Measurements from ENCODE around the gene SLC16A1.
"Not testable (repeated sequence)": the region's sequence is repeated elsewhere in the genome, so short reads cannot be mapped to it uniquely, and the experiment has no call there.

Gene SLC16A1, protein sequence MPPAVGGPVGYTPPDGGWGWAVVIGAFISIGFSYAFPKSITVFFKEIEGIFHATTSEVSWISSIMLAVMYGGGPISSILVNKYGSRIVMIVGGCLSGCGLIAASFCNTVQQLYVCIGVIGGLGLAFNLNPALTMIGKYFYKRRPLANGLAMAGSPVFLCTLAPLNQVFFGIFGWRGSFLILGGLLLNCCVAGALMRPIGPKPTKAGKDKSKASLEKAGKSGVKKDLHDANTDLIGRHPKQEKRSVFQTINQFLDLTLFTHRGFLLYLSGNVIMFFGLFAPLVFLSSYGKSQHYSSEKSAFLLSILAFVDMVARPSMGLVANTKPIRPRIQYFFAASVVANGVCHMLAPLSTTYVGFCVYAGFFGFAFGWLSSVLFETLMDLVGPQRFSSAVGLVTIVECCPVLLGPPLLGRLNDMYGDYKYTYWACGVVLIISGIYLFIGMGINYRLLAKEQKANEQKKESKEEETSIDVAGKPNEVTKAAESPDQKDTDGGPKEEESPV

GRCh38 chr1:112955773-112956543 lies at the start of gene SLC16A1:
SLC16A1 (minus strand) TSS chr1:112956196; CDS start chr1:112929308, 26,888 bp downstream.
- peak within 1 kb of the TSS; percentile 85 for H3K9ac ChIP-seq (ENCODE audit: low read length)
- H3K27ac ChIP-seq (ENCODE audit: low read depth, low read length) = peak within 1 kb of the TSS; percentile 86
- H3K4me3 ChIP-seq (ENCODE audit: low read depth in 1 of 2, low read length in 2 of 2) = peak within 1 kb of the TSS; percentile 38 to 93
- H3K27me3 ChIP-seq (ENCODE audit: control insufficient read depth in 1 of 2, insufficient read depth in 2 of 2, low read length in 2 of 2) = no peaks in the 10 kb centered on the region
- no peaks in the 10 kb centered on the region for H3K9me3 ChIP-seq (ENCODE audit: low read length)
- peaks cover 19% of the 10 kb centered on the region for H3K4me1 ChIP-seq (ENCODE audit: insufficient read depth, low read length)
- peaks cover 1% of the 10 kb centered on the region for H3K36me3 ChIP-seq (ENCODE audit: insufficient read depth, low read length)

DNA sequence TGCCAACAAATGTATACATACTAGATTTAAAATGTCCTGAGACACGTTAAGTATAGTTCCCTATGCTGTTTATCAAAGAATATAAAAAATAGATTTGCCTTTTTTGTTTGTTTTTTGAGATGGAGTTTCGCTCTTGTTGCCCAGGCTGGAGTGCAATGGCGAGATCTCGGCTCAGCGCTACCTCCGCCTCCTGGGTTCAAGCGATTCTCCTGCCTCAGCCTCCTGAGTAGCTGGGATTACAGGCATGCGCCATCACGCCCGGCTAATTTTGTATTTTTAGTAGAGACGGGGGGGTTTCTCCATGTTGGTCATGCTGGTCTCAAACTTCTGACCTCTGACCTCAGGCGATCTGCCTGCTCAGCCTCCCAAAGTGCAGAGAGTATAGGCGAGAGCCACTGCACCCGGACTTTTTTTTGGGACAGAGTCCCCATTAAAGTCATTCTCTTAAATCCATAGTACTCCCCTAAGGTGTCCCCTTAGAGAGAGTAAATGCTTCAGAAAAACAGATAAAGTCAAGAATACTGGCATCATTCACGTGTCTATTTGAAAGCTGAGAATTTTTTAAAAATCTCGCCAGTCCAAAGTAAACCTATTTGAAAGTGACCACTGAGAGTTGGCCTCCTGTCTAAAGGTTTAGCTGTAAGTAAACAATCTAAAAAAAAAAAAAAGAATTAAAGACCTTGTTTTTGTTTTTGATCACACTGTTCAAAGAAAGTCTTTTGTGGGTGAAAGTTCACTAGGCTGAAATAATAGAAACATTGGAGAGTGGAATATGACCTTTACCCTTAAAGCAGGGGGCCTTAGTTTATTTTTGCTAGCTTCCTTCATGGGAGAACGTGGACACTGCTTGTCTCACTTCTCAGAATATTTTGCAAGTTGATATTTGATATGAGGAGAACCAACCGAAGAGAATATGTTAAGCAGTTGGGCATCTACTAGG lies 48.0 kb upstream of the SLC16A1 start:
- H3K36me3 ChIP-seq (ENCODE audit: insufficient read depth, low read length) = peaks cover 5% of the 10 kb centered on the region
- no peak overlapping the region for H3K9ac ChIP-seq (ENCODE audit: low read length)
- H3K27ac ChIP-seq (ENCODE audit: low read depth, low read length) = no peak overlapping the region
- H3K9me3 ChIP-seq (ENCODE audit: low read length) = no peaks in the 10 kb centered on the region
- H3K4me3 ChIP-seq (ENCODE audit: low read depth in 1 of 2, low read length in 2 of 2) = no peak overlapping the region
- peaks cover 5% of the 10 kb centered on the region for H3K4me1 ChIP-seq (ENCODE audit: insufficient read depth, low read length)
- no peaks in the 10 kb centered on the region for H3K27me3 ChIP-seq (ENCODE audit: control insufficient read depth in 1 of 2, insufficient read depth in 2 of 2, low read length in 2 of 2)

DNA sequence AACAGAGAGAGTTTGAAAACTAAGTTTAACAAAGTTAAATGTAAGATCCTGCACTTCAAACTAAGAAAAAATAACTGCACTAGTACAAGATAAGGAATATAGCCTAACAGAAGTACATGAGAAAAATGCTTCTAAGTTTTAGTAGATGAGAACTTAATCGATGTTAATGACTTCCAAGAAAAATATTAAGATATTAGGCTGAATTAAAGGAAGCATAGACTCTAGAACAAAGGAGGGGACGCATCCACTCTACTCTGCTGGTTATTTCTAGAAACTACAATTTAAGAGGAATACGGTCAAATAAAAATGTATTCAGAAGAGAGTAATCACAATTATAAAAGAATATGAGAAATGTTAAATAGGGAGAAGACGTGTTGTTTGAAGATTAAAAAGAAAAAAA lies 46.3 kb upstream of the SLC16A1 start:
- H3K4me3 ChIP-seq (ENCODE audit: low read depth in 1 of 2, low read length in 2 of 2) = no peak overlapping the region
- H3K36me3 ChIP-seq (ENCODE audit: insufficient read depth, low read length) = no peaks in the 10 kb centered on the region

GRCh38 chr1:112998592-112999235 lies 42.7 kb upstream of the SLC16A1 start:
- Histone ChIP-seq H3K9ac (ENCODE audit: low read length) (no peak overlapping the region), H3K9me3 (ENCODE audit: low read length) (no peaks in the 10 kb centered on the region), H3K4me1 (ENCODE audit: insufficient read depth, low read length) (peaks cover 24% of the 10 kb centered on the region), H3K27ac (ENCODE audit: low read depth, low read length) (peak overlapping the region; percentile 81), H3K36me3 (ENCODE audit: insufficient read depth, low read length) (no peaks in the 10 kb centered on the region), H3K4me3 (ENCODE audit: low read depth in 1 of 2, low read length in 2 of 2) (no peak overlapping the region), H3K27me3 (ENCODE audit: control insufficient read depth in 1 of 2, insufficient read depth in 2 of 2, low read length in 2 of 2) (no peaks in the 10 kb centered on the region)

More for the DNA sequence above, 46.3 kb upstream of the SLC16A1 start:
- Histone ChIP-seq H3K27me3 (ENCODE audit: control insufficient read depth in 1 of 2, insufficient read depth in 2 of 2, low read length in 2 of 2) (no peaks in the 10 kb centered on the region), H3K4me1 (ENCODE audit: insufficient read depth, low read length) (peaks cover 21% of the 10 kb centered on the region), H3K9ac (ENCODE audit: low read length) (no peak overlapping the region), H3K9me3 (ENCODE audit: low read length) (no peaks in the 10 kb centered on the region), H3K27ac (ENCODE audit: low read depth, low read length) (no peak overlapping the region)

DNA sequence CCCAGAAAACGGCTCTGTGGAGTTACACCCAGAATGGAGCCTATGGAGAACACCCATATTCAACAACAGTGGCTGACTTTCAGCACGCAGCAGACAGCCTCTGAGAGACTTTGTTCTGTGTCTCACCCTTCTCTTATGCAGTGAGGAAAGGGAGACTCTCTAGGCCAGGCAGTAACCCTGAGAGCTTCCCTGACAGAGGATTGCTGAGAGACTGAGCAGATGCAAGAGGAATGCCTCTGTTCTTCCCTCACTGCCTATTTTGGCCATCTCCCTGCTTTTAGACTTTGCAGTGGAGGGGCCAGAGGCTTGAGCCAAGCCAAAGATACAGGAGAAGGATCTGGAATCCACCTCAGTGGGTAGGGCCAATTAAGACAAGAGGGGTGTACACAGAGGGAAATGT lies 41.8 kb upstream of the SLC16A1 start:
- Histone ChIP-seq H3K36me3 (ENCODE audit: insufficient read depth, low read length) (no peaks in the 10 kb centered on the region), H3K27me3 (ENCODE audit: control insufficient read depth in 1 of 2, insufficient read depth in 2 of 2, low read length in 2 of 2) (no peaks in the 10 kb centered on the region), H3K4me3 (ENCODE audit: low read depth in 1 of 2, low read length in 2 of 2) (no peak overlapping the region), H3K9me3 (ENCODE audit: low read length) (no peaks in the 10 kb centered on the region), H3K27ac (ENCODE audit: low read depth, low read length) (peak overlapping the region; percentile 89), H3K4me1 (ENCODE audit: insufficient read depth, low read length) (peaks cover 24% of the 10 kb centered on the region), H3K9ac (ENCODE audit: low read length) (peak overlapping the region; percentile 44)

DNA sequence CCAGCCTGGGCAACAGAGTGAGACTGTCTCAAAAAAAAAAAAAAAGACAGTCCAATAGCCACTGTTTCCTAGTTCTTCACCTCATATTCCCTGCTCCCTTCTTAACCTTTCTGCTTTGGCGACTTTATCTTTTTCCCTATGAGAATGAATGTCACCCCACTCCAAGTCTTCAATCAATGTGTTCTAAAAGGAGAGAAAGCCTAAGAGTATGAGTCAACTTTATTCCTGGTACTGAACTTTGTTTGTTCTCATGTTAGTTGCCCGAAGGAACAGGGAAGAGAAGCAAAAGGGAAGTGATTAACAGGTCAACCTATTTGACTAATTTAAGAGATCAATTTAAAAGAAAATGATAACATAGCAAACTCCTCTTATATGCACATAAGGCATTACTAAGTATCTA lies 39.9 kb upstream of the SLC16A1 start:
- peaks cover 36% of the 10 kb centered on the region for H3K4me1 ChIP-seq (ENCODE audit: insufficient read depth, low read length)
- H3K27ac ChIP-seq (ENCODE audit: low read depth, low read length) = peak overlapping the region; percentile 85
- no peak overlapping the region for H3K4me3 ChIP-seq (ENCODE audit: low read depth in 1 of 2, low read length in 2 of 2)
- no peaks in the 10 kb centered on the region for H3K9me3 ChIP-seq (ENCODE audit: low read length)
- no peaks in the 10 kb centered on the region for H3K36me3 ChIP-seq (ENCODE audit: insufficient read depth, low read length)
- H3K27me3 ChIP-seq (ENCODE audit: control insufficient read depth in 1 of 2, insufficient read depth in 2 of 2, low read length in 2 of 2) = no peaks in the 10 kb centered on the region
- no peak overlapping the region for H3K9ac ChIP-seq (ENCODE audit: low read length)

DNA sequence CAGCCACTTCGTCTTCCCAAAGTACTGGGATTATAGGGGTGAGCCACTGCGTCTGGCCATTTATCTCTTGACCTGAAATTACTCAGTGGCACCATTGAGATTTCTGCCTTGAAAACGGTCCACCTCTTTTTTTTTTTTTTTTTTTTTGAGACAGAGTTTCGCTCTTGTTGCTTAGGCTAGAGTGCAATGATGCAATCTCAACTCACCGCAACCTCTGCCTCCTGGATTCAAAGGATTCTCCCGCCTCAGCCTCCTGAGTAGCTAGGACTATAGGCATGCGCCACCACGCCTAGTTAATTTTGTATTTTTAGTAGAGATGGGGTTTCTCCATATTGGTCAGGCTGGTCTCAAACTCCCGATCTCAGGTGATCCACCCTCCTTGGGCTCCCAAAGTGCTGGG lies 39.0 kb upstream of the SLC16A1 start:
- Histone ChIP-seq H3K27ac (ENCODE audit: low read depth, low read length) (peak overlapping the region; percentile 85), H3K4me1 (ENCODE audit: insufficient read depth, low read length) (peaks cover 34% of the 10 kb centered on the region)
- H3K36me3 ChIP-seq (ENCODE audit: insufficient read depth, low read length); H3K9me3 ChIP-seq (ENCODE audit: low read length); H3K27me3 ChIP-seq (ENCODE audit: control insufficient read depth in 1 of 2, insufficient read depth in 2 of 2, low read length in 2 of 2); H3K4me3 ChIP-seq (ENCODE audit: low read depth in 1 of 2, low read length in 2 of 2); H3K9ac ChIP-seq (ENCODE audit: low read length): not testable (repeated sequence)

DNA sequence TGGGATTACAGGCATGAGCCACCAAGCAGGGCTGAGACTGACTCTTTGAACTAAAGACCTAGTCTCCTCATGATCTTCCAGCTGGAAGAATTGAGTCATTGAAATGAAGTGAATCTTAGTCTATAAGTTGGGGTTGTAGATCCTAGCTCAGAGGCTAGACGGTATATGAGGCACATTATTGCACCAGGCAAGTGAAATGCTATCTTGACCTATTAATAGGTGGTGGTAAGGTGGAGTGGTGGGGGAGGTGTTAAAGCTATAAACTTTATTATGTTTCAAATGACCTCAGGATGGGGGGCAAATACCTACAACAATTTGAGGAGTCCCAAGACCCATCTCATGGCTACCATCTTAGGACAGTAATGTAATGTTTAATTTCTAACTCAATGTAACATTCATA lies 36.8 kb upstream of the SLC16A1 start:
- Histone ChIP-seq H3K4me1 (ENCODE audit: insufficient read depth, low read length) (peaks cover 19% of the 10 kb centered on the region), H3K4me3 (ENCODE audit: low read depth in 1 of 2, low read length in 2 of 2) (no peak overlapping the region), H3K27ac (ENCODE audit: low read depth, low read length) (no peak overlapping the region)

DNA sequence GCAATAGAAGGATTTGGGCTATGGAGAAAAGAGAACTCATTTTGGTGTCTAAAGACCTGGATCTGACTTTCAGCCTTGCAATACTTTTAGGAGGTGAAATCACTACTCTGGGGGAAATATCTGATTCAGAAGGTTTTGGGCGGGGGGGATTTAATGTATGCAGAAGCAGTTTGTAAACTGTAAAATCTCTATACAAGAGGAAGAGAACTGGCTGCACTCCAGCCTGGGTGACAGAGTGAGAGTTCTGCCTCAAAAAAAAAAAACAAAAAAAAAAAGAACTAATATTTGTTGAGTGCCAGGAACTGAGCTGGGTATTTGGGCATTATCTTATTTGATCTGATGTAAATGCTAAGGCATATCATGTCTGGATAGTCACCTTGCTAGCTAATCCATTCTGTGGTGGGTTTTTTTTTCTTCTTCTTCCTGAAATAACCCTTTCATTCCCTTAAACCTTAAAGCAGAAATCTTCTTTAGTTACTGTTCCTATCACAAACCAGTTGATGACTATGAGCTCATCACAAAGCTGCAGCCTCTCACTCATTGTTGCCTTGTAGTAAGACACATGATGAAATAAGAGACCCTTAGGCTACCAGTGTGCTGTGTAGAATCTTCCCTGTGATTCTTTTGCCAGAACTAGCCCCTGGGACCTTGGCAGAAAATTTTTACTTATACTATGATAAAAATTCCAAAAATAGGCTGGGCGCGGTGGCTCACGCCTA lies 35.6 kb upstream of the SLC16A1 start:
- Histone ChIP-seq H3K9ac (ENCODE audit: low read length) (no peak overlapping the region), H3K36me3 (ENCODE audit: insufficient read depth, low read length) (no peaks in the 10 kb centered on the region), H3K4me3 (ENCODE audit: low read depth in 1 of 2, low read length in 2 of 2) (no peak overlapping the region), H3K4me1 (ENCODE audit: insufficient read depth, low read length) (peaks cover 14% of the 10 kb centered on the region), H3K27ac (ENCODE audit: low read depth, low read length) (no peak overlapping the region), H3K9me3 (ENCODE audit: low read length) (no peaks in the 10 kb centered on the region), H3K27me3 (ENCODE audit: control insufficient read depth in 1 of 2, insufficient read depth in 2 of 2, low read length in 2 of 2) (no peaks in the 10 kb centered on the region)

More for the DNA sequence above, 36.8 kb upstream of the SLC16A1 start:
- Histone ChIP-seq H3K36me3 (ENCODE audit: insufficient read depth, low read length) (no peaks in the 10 kb centered on the region), H3K9ac (ENCODE audit: low read length) (no peak overlapping the region), H3K27me3 (ENCODE audit: control insufficient read depth in 1 of 2, insufficient read depth in 2 of 2, low read length in 2 of 2) (no peaks in the 10 kb centered on the region), H3K9me3 (ENCODE audit: low read length) (no peaks in the 10 kb centered on the region)

- no peak overlapping the region for H3K27ac ChIP-seq (ENCODE audit: low read depth, low read length)
- peaks cover 27% of the 10 kb centered on the region for H3K4me1 ChIP-seq (ENCODE audit: insufficient read depth, low read length)
- no peaks in the 10 kb centered on the region for H3K27me3 ChIP-seq (ENCODE audit: control insufficient read depth in 1 of 2, insufficient read depth in 2 of 2, low read length in 2 of 2)
- no peak overlapping the region for H3K4me3 ChIP-seq (ENCODE audit: low read depth in 1 of 2, low read length in 2 of 2)
- no peak overlapping the region for H3K9ac ChIP-seq (ENCODE audit: low read length)
- H3K36me3 ChIP-seq (ENCODE audit: insufficient read depth, low read length) = no peaks in the 10 kb centered on the region
- no peaks in the 10 kb centered on the region for H3K9me3 ChIP-seq (ENCODE audit: low read length)
These were observed 34.3 kb upstream of the SLC16A1 start for GRCh38 chr1:112990271-112990670.

Data from muscle layer of colon (tissue), 2 donors.